NCI-H187 treated with DMSO at 0.1 percent for 48 hours (cell line): ENCODE data around the gene KRTAP10-5.
"Not testable (repeated sequence)": the region's sequence is repeated elsewhere in the genome, so short reads cannot be mapped to it uniquely, and the experiment has no call there.

Source experiments
- DNase-seq: peaks from one replicate; lab custom pipeline; 2025; lab: John Stamatoyannopoulos, UW

Gene KRTAP10-5

DNA sequence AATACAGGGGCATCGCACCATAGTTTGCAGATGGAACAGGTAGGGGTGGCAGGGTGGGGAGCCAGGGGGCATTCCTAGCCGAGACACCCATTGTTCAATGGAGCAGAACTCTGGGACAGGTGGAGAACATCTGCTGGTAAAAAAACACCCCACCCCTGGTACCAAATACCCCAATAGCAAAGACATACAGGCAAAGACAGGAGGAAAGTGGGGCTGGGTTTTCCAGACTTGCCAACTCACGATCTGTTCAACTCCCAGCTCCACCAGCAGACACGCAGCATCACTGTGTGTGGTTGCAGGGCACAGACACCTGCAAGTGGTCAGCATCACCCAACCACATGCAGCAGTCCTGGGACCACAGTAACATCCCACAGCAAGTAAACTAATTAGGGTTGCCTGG lies 31.1 kb upstream of the KRTAP10-5 start:
- no peak for DNase-seq

- not testable (repeated sequence) for DNase-seq
These were observed 29.9 kb upstream of the KRTAP10-5 start for GRCh38 chr21:44610157-44610843.

DNA sequence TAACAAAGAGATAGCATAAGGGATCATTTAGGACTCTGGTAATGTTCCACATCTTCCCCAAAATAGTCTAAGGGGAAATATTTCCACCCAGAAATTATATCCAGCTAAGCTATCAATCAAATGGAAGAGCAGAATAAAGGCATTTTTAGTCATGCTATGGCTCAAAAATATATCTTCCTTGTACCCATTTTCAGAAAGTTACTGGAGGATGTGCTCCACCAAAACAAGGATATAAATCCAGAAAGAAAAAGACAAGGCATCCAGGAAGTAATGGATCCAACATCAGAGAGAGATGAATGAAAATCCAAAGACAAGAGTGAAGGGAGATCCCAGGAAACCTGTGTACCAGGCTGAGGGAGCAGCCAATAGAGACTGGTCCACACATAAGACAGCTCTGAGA lies 28.8 kb upstream of the KRTAP10-5 start:
- DNase-seq, result no peak

DNA sequence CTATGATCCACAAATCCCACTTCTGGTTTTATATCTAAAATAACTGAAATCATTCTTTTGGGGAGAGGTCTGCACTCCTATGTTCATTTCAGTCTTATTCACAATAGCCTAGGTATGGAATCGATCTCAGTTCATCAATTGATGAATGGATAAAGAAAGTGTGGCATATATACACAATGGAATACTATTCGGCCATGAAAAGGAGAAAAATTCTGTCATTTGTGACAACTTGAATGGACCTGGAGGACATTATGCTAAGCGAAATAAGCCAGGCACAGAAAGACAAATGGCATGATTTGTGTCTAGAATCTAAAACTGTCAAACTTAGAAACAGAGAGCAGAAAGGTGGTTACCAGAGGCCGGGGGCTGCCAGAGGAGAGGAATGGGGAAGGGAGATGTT lies 26.1 kb upstream of the KRTAP10-5 start:
- DNase-seq, result no peak

DNA sequence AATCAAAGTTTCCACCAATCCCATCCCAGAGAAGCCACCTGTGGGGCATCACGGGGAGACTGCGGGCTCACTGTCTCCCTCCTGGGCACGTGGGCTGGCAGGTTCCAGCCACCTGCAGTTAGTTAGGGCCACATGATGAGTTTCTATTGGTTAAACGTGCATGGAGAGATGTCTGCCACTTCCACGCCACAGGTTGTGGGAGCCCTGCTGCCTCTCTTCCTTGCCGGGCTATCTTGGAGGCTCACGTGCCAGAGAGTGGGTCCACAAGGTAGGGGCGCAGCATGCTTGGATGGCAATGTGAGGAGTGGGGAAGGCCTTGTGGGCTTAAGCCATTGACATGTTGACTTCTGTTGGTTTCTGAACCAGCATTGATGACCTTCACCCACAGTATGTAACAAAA lies 23.5 kb upstream of the KRTAP10-5 start:
- DNase-seq, result no peak

GRCh38 chr21:44603109-44603875 lies 22.9 kb upstream of the KRTAP10-5 start:
- DNase-seq, result no peak

- no peak for DNase-seq
These were observed 22.1 kb upstream of the KRTAP10-5 start for GRCh38 chr21:44602463-44602850.

- no peak for DNase-seq
These were observed 21.4 kb upstream of the KRTAP10-5 start for GRCh38 chr21:44601596-44602462.

- DNase-seq, result not testable (repeated sequence)
These were observed 20.7 kb upstream of the KRTAP10-5 start for GRCh38 chr21:44601091-44601490.

DNA sequence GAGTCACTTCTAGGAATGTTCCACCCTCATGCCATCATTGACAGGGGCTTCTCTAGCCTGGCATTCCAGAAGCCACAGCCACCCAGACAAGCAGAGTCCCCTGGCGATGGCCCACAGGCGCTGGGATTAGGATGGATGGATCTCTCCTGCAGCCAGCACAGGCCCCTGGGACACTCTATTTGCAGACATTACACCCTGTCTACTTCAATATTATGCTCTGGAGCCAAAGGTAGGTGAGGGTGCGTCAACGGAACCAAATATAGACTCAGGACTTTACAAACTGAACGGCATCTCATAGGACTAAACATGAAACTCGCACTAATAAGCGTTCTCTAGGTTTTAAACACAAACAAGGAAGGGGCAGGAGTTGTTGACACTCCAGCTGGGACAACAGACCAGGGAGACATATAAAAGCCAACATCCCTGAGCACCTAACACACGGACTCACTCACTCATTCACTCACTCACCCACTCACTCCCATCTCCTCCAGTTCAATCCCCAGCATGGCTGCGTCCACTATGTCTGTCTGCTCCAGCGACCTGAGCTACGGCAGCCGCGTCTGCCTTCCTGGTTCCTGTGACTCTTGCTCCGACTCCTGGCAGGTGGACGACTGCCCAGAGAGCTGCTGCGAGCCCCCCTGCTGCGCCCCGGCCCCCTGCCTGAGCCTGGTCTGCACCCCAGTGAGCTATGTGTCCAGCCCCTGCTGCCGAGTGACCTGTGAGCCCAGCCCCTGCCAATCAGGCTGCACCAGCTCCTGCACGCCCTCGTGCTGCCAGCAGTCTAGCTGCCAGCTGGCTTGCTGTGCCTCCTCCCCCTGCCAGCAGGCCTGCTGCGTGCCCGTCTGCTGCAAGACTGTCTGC lies 19.9 kb upstream of the KRTAP10-5 start, which contains the start of gene KRTAP10-7:
TSS of gene KRTAP10-7 (plus strand) at position 480 of the 861 bp plus-strand sequence. CDS start at position 505, 25 bp downstream.
- not testable (repeated sequence) for DNase-seq

- DNase-seq, result no peak
These were observed 19.0 kb upstream of the KRTAP10-5 start for GRCh38 chr21:44599264-44600029.

DNA sequence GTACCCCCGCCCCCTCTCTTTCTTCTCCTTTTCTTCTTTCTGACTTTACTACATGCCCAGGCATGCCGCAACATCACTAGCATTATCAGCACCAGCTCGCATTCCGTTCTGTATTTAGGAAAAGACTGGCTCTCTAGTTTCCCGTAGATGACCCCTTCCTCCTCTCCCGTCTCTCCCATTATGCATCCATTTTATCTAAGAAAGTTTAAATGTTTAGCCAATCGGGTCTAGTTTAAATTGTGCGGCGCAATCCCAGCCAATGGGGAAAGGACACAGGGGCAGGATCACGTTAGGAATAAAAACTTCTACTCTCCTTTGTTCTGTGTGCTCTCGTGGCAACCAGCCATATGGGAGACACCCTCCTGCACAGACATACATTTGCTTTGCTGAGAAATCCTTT lies 17.7 kb upstream of the KRTAP10-5 start:
- DNase-seq, result no peak

DNA sequence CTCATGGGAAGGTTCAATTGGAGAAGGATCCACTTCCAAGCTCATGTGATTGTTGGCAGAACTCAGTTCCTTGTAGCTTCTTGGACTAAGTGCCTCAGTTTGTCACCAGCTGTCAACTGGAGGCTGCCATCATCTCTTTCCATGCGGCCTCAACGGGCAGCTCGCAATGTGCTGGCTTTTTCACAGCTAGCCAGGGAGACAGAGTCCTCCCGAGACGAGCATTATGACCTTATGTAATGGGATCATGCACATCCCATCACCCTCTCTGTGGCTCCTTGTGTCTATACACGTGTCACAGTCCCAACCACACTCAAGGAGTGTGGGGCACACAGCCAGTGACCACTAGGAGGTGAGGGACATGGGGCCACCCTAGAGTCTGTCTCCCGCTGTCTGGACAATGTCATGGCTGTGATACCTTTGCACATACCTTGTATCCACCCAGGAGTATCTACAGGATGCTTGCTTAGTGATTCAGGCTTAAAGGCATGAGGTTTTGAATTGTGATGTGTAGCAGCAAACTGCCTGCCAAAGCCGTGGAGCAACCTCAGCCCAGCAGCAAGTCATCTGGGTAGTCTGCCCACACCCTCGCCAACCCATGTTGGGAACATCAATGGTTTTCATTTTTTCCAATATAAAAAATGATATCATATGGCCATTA lies 15.8 kb upstream of the KRTAP10-5 start:
- no peak for DNase-seq

DNA sequence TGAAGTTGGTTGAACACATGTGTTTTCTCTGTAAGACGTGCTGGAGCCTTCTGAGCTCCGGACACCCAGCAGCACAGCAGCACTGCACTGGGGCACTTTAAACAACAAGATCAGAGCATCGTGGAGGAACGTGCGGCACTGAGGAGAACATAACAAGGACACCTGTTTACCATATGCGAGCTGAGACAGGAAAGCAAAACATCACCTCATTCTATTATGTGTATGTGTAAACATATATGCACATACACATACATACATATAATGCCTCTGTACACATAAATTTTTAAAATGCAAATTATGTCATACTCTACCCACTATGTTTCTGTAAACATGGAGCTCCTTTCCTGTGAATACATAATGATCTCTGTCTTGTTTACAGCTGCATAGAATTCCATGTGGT lies 15.1 kb upstream of the KRTAP10-5 start:
- DNase-seq, result no peak

GRCh38 chr21:44594406-44594916 lies 14.1 kb upstream of the KRTAP10-5 start:
- no peak for DNase-seq

DNA sequence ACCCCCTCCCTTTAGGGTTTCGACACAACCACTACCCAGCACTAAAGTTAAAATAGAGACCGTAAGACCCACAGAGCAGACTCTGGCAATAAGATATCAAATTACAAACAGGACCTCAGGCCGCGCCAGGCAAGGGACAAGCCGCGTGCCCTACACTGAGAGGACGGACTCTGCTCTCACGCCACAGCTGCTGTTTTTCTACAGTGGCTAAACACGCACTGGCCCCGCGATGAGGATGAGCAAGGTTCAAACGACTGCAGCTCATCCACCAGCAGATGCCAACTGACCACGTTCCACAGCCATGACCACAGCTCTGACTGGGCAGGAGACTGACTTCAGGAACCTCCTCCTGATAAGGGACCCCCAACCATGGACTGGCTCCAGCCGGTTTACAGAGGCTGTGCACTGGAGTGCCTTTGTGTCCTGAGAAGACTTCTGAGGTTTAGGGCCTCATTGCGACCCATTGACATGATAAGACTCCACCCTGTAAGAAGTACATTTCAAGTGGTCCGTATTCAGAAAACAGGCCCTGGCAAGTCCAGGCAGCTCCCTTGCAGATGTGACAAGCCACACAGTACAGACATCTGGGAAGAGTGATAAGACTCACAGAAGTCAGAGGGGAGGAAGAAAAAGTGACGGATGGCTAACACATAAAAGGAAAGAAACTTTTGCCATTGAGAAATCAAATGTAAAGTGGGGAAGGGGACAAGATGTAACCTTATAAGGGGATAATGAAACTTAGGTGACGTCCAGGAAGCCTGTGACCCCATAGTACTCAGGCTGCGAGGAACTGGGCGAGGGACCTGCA lies 13.4 kb upstream of the KRTAP10-5 start:
- DNase-seq, result peak; percentile 56

GRCh38 chr21:44592446-44593311 lies 12.3 kb upstream of the KRTAP10-5 start, which contains the start of gene KRTAP10-6:
Gene KRTAP10-6 (minus strand): TSS chr21:44592505. CDS start chr21:44592484, 21 bp downstream.
- no peak for DNase-seq

DNA sequence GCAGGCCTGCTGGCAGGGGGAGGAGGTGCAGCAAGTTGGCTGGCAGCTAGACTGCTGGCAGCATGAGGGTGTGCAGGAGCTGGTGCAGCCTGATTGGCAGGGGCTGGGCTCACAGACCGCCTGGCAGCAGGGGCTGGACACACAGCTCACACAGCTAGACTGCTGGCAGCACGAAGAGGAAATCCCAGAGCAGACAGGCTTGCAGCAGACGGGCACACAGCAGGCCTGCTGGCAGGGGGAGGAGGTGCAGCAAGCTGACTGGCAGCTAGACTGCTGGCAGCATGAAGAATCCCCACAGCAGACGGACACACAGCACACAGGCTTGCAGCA lies 11.4 kb upstream of the KRTAP10-5 start:
- not testable (repeated sequence) for DNase-seq
